Glutamatergic neuron (in vitro differentiated cells): ENCODE results near the gene DMRT1. TPM values are rescaled to one million over a fixed set of nuclear protein-coding genes. Genes with fewer than 3 reads are reported as not detected.
"Not testable (repeated sequence)": the region's sequence is repeated elsewhere in the genome, so short reads cannot be mapped to it uniquely, and the experiment has no call there.

Experiments
- DNase-seq: peaks from one replicate; pipeline ENCODE4 v3.0.0; 2022
- H3K27ac Mint-ChIP-seq: one replicate; pipeline ENCODE4 v1.8.0; 2020; ENCODE audit warnings: mild to moderate bottlenecking, mixed read lengths, inconsistent platforms; ENCODE audit not compliant: unreplicated experiment
- H3K27me3 Mint-ChIP-seq: one replicate; pipeline ENCODE4 v1.8.0; 2020; ENCODE audit warnings: mild to moderate bottlenecking, moderate library complexity, mixed read lengths, inconsistent platforms; ENCODE audit not compliant: unreplicated experiment
- H3K36me3 Mint-ChIP-seq: one replicate; pipeline ENCODE4 v1.8.0; 2020; ENCODE audit warnings: mild to moderate bottlenecking, mixed read lengths, inconsistent platforms; ENCODE audit not compliant: unreplicated experiment
- H3K4me1 Mint-ChIP-seq: one replicate; pipeline ENCODE4 v1.8.0; 2020; ENCODE audit warnings: mild to moderate bottlenecking, low read depth, mixed read lengths, inconsistent platforms; ENCODE audit not compliant: unreplicated experiment
- H3K4me3 Mint-ChIP-seq: one replicate; pipeline ENCODE4 v1.8.0; 2020; ENCODE audit warnings: mild to moderate bottlenecking, mixed read lengths, inconsistent platforms; ENCODE audit not compliant: unreplicated experiment
- H3K9me3 Mint-ChIP-seq: one replicate; pipeline ENCODE4 v1.8.0; 2020; ENCODE audit warnings: mild to moderate bottlenecking, moderate library complexity, mixed read lengths, inconsistent platforms; ENCODE audit not compliant: unreplicated experiment
- total RNA-seq: library from RNA; stranded (reverse); fragmentation: NEBNext Ultra II Directional; extraction: Animal tissue kit (Norgen Biotek cat#: 25700); gene quantifications from one replicate; pipeline ENCODE4 v1.2.1, GENCODE V29; 2021; ENCODE audit not compliant: unreplicated experiment
- TF ChIP-seq, protein P1 (sequence below): fragments of 200-600 bp; sonication (generic); IDR thresholded peaks from one replicate; pipeline ENCODE4 v1.5.0; 2021; ENCODE audit not compliant: partially characterized antibody, unreplicated experiment

Gene DMRT1
- total RNA-seq, 1 donor from 2014 or later, result 0.25 TPM

DNA sequence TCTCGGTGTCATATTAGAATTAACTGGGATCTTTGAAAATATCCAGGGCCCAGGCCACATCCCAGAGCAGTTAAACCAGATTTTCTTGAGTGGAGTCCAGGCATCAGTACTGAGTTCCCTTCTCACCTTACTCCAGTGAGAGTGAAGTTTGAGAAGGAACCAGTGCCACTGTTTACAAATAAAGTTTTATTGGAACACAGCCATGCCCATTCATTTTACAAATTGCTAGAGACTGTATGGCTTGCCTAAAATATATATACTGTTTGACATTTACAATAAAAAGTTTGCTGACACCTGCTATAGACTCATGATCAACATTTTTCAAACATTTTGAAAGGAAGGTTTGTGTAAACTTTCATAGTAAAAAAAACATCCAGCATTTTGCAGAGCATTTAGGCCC is 71.3 kb downstream of the DMRT1 start:
- Mint-ChIP-seq H3K9me3 (no peaks in the 10 kb centered on the region), H3K27me3 (no peaks in the 10 kb centered on the region), H3K4me1 (no peaks in the 10 kb centered on the region), H3K27ac (no peak overlapping the region), H3K4me3 (no peak overlapping the region), H3K36me3 (no peaks in the 10 kb centered on the region)
- TF ChIP-seq, protein P1, sequence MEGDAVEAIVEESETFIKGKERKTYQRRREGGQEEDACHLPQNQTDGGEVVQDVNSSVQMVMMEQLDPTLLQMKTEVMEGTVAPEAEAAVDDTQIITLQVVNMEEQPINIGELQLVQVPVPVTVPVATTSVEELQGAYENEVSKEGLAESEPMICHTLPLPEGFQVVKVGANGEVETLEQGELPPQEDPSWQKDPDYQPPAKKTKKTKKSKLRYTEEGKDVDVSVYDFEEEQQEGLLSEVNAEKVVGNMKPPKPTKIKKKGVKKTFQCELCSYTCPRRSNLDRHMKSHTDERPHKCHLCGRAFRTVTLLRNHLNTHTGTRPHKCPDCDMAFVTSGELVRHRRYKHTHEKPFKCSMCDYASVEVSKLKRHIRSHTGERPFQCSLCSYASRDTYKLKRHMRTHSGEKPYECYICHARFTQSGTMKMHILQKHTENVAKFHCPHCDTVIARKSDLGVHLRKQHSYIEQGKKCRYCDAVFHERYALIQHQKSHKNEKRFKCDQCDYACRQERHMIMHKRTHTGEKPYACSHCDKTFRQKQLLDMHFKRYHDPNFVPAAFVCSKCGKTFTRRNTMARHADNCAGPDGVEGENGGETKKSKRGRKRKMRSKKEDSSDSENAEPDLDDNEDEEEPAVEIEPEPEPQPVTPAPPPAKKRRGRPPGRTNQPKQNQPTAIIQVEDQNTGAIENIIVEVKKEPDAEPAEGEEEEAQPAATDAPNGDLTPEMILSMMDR, result no peak
- DNase-seq, result no peak

DNA sequence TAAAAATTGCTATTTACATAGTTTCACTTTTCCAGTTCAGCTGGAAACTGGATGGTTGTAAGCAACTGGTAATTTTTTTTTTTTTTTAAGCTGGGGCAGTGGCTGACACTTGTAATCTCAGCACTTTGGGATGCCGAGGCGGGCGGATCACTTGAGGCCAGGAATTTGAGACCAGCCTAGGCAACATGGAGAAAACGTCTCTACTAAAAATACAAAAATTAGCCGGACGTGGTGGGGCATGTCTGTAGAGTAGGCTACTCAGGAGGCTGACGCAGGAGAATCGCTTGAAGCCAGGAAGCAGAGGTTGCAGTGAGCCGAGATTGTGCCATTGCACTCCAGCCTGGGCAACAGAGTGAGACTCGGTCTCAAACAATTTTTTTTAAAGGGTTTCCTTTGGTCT is 72.0 kb downstream of the DMRT1 start:
- H3K9me3 Mint-ChIP-seq, H3K36me3 Mint-ChIP-seq, H3K4me3 Mint-ChIP-seq, H3K4me1 Mint-ChIP-seq, H3K27me3 Mint-ChIP-seq, DNase-seq, H3K27ac Mint-ChIP-seq: not testable (repeated sequence)

DNA sequence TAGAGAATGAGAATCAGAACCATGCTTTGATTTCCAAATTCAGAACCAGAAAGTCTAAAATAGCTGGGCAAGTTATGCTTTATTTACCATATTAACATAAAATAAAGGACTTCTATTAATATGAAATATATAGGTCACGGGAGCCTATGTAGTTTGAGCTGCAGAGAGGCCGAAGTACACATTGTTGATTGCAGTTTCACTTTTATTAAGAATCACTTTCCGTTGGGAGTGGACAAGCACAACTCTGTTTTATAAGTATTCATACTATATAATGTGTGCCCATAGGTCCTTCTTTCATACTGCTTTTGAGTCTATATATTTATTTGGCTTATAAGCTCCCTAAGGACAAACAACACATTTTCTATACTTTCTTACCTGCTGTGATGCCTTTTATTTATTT is 76.2 kb downstream of the DMRT1 start:
- Mint-ChIP-seq H3K4me3 (no peak overlapping the region), H3K9me3 (peaks cover 4% of the 10 kb centered on the region), H3K36me3 (no peaks in the 10 kb centered on the region), H3K27ac (no peak overlapping the region), H3K4me1 (peaks cover 5% of the 10 kb centered on the region), H3K27me3 (peaks cover 6% of the 10 kb centered on the region)
- TF ChIP-seq, protein P1, result no peak
- DNase-seq, result no peak

DNA sequence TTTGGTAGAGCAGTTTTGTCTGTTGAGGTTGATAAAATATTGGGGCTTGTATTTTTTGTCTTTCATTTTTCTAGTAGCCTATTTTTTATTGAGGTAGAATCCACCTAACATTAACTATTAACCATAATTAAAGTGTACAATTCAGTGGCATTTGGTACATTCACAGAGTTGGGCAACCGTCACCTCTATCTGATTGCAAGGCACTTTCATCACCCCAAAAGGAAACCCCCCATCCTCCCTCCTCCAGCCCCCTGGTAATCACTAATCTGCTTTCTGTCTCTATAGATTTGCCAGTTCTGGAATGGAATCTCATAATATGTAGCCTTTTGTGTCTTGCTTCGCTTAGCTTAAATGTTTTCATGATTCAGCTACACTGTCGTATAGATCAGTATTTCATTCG is 79.4 kb downstream of the DMRT1 start:
- H3K9me3 Mint-ChIP-seq, result peaks cover 4% of the 10 kb centered on the region
- no peaks in the 10 kb centered on the region for H3K36me3 Mint-ChIP-seq
- TF ChIP-seq, protein P1, result no peak
- H3K4me1 Mint-ChIP-seq, result peaks cover 7% of the 10 kb centered on the region
- no peak overlapping the region for H3K27ac Mint-ChIP-seq
- DNase-seq, result no peak
- no peak overlapping the region for H3K4me3 Mint-ChIP-seq
- H3K27me3 Mint-ChIP-seq, result peaks cover 6% of the 10 kb centered on the region

DNA sequence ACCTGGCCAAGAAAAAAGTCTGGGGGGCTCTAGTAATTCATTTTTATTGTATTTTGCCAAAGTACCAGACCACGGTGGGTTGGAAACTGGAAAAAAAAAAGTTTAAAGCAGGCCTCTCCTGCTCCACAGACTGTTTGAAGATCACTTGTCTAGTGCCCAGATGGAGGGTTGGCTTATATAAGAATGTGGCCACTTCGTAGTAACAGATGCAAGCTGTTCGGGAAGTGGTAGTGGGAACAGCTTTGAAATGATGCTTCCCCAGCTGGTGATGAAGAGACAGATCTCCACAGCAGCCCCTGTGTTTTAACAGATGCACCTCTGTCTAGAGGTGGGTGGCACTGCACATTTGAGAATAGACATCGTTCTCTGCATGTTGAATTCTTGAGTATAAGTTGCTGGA is 80.7 kb downstream of the DMRT1 start:
- H3K36me3 Mint-ChIP-seq, result no peaks in the 10 kb centered on the region
- H3K9me3 Mint-ChIP-seq, result peaks cover 4% of the 10 kb centered on the region
- peaks cover 6% of the 10 kb centered on the region for H3K27me3 Mint-ChIP-seq
- H3K4me1 Mint-ChIP-seq, result peaks cover 7% of the 10 kb centered on the region
- TF ChIP-seq, protein P1, result no peak
- no peak overlapping the region for H3K4me3 Mint-ChIP-seq
- DNase-seq, result no peak
- no peak overlapping the region for H3K27ac Mint-ChIP-seq

DNA sequence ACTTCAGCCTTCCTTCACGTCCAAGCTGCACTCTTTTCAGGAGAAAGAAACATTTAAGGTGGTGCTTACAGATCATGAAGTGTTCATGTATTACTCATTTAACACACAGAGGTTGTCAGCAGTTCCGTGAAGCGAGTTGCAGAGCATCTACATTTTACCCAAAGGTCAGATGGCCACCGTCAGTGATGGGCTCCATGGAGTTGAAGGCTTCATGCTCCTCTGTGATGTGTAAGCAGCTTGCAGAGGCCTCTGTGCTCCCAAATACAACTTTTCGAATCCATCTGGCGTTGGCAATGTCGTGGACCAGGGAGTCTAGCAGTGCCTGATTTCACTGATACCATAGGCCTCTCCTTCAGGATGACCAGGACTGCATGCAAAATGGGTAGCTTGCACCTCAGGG is 81.2 kb downstream of the DMRT1 start:
- TF ChIP-seq, protein P1, result no peak
- Mint-ChIP-seq H3K36me3 (no peaks in the 10 kb centered on the region), H3K4me1 (peaks cover 7% of the 10 kb centered on the region), H3K27me3 (peaks cover 6% of the 10 kb centered on the region), H3K27ac (no peak overlapping the region), H3K4me3 (no peak overlapping the region), H3K9me3 (peaks cover 4% of the 10 kb centered on the region)
- DNase-seq, result no peak
